MCF 10A (cell line): Measurements from ENCODE around the gene ZC3HAV1L. TPM values are rescaled to one million over a fixed set of nuclear protein-coding genes. Genes with fewer than 3 reads are reported as not detected.
"Not testable (repeated sequence)": the region's sequence is repeated elsewhere in the genome, so short reads cannot be mapped to it uniquely, and the experiment has no call there.

Experiments used
- BruUV-seq: library from RNA; stranded (reverse); fragments of 400-500 nt; replicated peaks from 2 replicates; lab custom pipeline; 2021; lab: Mats Ljungman, UMichigan
- CTCF ChIA-PET: fragments of 300-600 bp; sonication (Branson Sonifier 250); formaldehyde crosslinking; extraction: SDS; loops from one replicate; lab custom pipeline; 2021; ENCODE audit warnings: antibody characterized with exemption, inconsistent platforms; lab: Yijun Ruan, JAX
- POLR2A ChIA-PET: fragments of 300-600, 350-650 bp; sonication (Branson Sonifier 250); formaldehyde crosslinking; extraction: SDS; loops from one replicate; lab custom pipeline; 2020; ENCODE audit warnings: antibody characterized with exemption, inconsistent platforms; lab: Yijun Ruan, JAX
- DNase-seq: peaks from one replicate; pipeline ENCODE4 v3.0.0-alpha.2; 2018; ENCODE audit not compliant: unreplicated experiment
- H3K27ac Mint-ChIP-seq: one replicate; pipeline ENCODE4 v1.8.0; 2022; ENCODE audit warnings: mild to moderate bottlenecking, low read depth, mixed read lengths; ENCODE audit not compliant: unreplicated experiment
- H3K27me3 Mint-ChIP-seq: one replicate; pipeline ENCODE4 v1.8.0; 2022; ENCODE audit warnings: mixed read lengths; ENCODE audit not compliant: insufficient read depth, unreplicated experiment
- H3K36me3 Mint-ChIP-seq: one replicate; pipeline ENCODE4 v1.8.0; 2022; ENCODE audit warnings: mild to moderate bottlenecking, moderate library complexity, mixed read lengths; ENCODE audit not compliant: insufficient read depth, unreplicated experiment
- H3K4me1 Mint-ChIP-seq: one replicate; pipeline ENCODE4 v1.8.0; 2022; ENCODE audit warnings: mixed read lengths; ENCODE audit not compliant: insufficient read depth, unreplicated experiment
- H3K4me3 Mint-ChIP-seq: one replicate; pipeline ENCODE4 v1.8.0; 2022; ENCODE audit warnings: mild to moderate bottlenecking, moderate library complexity, mixed read lengths; ENCODE audit not compliant: unreplicated experiment
- H3K9me3 Mint-ChIP-seq: one replicate; pipeline ENCODE4 v1.8.0; 2022; ENCODE audit warnings: mixed read lengths; ENCODE audit not compliant: unreplicated experiment
- intact Hi-C: fragments of 100-400 bp; cut with micrococcal nuclease; formaldehyde crosslinking; loops from 2 replicates; pipeline ENCODE4 v1.14.1; 2022
- total RNA-seq: library from RNA; stranded (reverse); gene quantifications from 2 replicates; pipeline ENCODE4 v1.2.3, GENCODE V29; 2022
- TF ChIP-seq, protein P1 (sequence below): fragments of 200-600 bp; IDR thresholded peaks from one replicate; pipeline ENCODE4 v1.8.0; 2022; ENCODE audit warnings: antibody characterized with exemption, mild to moderate bottlenecking; ENCODE audit not compliant: unreplicated experiment

The ZC3HAV1L gene
- total RNA-seq, 1 experiment from 2014 or later, result 10.9 TPM

DNA sequence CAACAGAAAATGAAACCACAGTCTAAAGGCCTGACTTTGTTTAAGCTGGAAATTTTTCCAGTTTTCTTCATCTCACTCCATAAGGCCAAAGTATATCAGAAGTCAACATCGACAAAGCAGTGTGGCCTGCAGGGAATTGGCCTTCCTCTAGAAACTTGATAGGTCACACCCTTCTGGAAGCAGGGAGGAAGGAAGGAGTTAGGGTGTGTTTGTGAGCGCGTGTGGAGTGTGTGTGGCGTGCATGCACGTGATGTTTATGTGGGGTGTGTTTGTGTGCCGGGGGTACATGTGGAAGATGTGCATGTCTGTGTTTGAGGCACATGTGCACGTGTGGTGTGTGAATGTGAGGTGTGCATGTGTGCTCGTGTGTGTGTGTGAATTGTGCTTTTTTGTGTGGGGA lies 45.1 kb upstream of the ZC3HAV1L start:
- Mint-ChIP-seq H3K4me1 (no peaks in the 10 kb centered on the region), H3K27me3 (no peaks in the 10 kb centered on the region), H3K36me3 (peaks cover 91% of the 10 kb centered on the region), H3K9me3 (no peaks in the 10 kb centered on the region), H3K4me3 (no peak overlapping the region), H3K27ac (no peak overlapping the region)
- CTCF ChIA-PET, result interaction anchor here (0.5 kb wide), 1 partner anchor 97 kb away, joined by 6 read pairs; no protein-coding TSS in a partner anchor
- no TSS peak for BruUV-seq
- intact Hi-C loops, result no loop called here
- TF ChIP-seq, protein P1, sequence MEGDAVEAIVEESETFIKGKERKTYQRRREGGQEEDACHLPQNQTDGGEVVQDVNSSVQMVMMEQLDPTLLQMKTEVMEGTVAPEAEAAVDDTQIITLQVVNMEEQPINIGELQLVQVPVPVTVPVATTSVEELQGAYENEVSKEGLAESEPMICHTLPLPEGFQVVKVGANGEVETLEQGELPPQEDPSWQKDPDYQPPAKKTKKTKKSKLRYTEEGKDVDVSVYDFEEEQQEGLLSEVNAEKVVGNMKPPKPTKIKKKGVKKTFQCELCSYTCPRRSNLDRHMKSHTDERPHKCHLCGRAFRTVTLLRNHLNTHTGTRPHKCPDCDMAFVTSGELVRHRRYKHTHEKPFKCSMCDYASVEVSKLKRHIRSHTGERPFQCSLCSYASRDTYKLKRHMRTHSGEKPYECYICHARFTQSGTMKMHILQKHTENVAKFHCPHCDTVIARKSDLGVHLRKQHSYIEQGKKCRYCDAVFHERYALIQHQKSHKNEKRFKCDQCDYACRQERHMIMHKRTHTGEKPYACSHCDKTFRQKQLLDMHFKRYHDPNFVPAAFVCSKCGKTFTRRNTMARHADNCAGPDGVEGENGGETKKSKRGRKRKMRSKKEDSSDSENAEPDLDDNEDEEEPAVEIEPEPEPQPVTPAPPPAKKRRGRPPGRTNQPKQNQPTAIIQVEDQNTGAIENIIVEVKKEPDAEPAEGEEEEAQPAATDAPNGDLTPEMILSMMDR, result no peak
- no peak for DNase-seq
- POLR2A ChIA-PET, result no interaction called here

DNA sequence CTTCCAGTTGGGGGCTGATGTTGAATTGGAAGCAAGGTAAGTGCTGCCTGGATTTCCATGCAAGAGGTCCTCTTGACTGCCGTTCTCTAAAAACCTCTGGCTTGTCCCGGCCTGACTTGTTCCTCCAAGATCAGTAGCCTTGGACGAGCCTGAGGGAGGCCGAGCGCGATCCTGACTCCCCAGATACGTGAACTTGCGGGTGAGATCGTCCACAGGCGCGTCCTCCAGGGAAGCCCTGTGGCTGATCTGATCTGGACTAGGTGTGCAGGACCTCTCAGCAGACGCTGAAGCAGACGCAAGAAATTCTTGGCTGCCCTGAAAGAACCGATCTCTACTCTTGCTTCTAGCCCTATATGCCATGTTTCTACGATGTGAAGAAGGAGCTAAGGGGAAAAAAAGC lies 44.0 kb upstream of the ZC3HAV1L start:
- Mint-ChIP-seq H3K9me3 (no peaks in the 10 kb centered on the region), H3K4me3 (no peak overlapping the region), H3K27ac (no peak overlapping the region), H3K27me3 (no peaks in the 10 kb centered on the region), H3K36me3 (peaks cover 91% of the 10 kb centered on the region), H3K4me1 (peaks cover 6% of the 10 kb centered on the region)
- ChIA-PET CTCF (interaction anchor here (0.6 kb wide), 1 partner anchor 260 kb away, joined by 3 read pairs; no protein-coding TSS in a partner anchor), POLR2A (no interaction called here)
- no peak for DNase-seq
- intact Hi-C loops, result no loop called here
- no TSS peak for BruUV-seq
- TF ChIP-seq, protein P1, result no peak

DNA sequence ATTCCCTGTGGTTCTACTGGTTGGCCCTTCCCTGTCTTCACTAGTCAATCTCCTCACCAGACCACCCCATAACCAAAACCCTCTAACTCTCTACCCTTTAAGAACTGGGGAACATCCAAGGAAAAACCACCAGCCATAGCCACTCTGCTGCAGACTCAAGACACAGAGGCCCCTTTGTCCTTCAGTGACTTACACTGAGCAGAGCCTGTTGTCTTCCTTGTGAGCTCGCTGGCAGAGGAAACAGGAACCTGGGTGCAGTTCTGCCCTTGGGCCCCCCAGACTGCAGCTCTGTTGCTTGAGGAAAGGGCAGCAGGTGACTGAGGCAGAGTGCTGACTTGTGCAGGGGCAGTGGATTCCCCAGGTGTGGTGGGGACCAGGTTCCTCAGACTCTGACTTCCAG lies 43.1 kb upstream of the ZC3HAV1L start:
- Mint-ChIP-seq H3K4me1 (peaks cover 7% of the 10 kb centered on the region), H3K4me3 (no peak overlapping the region), H3K27ac (no peak overlapping the region), H3K27me3 (no peaks in the 10 kb centered on the region), H3K36me3 (peaks cover 88% of the 10 kb centered on the region), H3K9me3 (no peaks in the 10 kb centered on the region)
- TF ChIP-seq, protein P1, result no peak
- CTCF ChIA-PET, result interaction anchor here (1.4 kb wide), 1 partner anchor 62 kb away, joined by 5 read pairs; no protein-coding TSS in a partner anchor
- no TSS peak for BruUV-seq
- POLR2A ChIA-PET, result no interaction called here
- intact Hi-C loops, result no loop called here
- DNase-seq, result no peak

DNA sequence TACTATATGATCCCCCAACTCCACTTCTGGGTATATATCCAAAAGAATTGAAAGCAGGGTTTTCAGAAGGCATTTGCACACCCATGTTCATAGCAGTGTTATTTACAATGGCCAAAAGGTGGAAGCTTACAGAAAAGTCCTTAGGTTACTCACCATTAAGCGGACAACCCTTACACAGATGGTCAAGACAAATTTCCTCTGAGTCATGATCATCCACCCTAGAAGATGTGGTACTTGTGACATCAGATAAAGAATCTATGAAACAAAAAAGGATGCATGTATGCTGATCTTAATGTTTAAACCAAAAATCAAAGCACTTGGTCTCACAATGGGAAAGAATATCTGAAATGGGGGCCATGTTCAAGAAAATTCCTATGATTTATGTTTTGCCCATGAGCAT lies 42.6 kb upstream of the ZC3HAV1L start:
- Mint-ChIP-seq H3K36me3 (peaks cover 88% of the 10 kb centered on the region), H3K27me3 (no peaks in the 10 kb centered on the region), H3K4me3 (no peak overlapping the region), H3K4me1 (peaks cover 7% of the 10 kb centered on the region), H3K27ac (no peak overlapping the region), H3K9me3 (no peaks in the 10 kb centered on the region)
- DNase-seq, result no peak
- POLR2A ChIA-PET, result no interaction called here
- CTCF ChIA-PET, result interaction anchor here (1.4 kb wide), 1 partner anchor 61 kb away, joined by 5 read pairs; no protein-coding TSS in a partner anchor
- TF ChIP-seq, protein P1, result no peak
- intact Hi-C loops, result no loop called here
- BruUV-seq, result no TSS peak

DNA sequence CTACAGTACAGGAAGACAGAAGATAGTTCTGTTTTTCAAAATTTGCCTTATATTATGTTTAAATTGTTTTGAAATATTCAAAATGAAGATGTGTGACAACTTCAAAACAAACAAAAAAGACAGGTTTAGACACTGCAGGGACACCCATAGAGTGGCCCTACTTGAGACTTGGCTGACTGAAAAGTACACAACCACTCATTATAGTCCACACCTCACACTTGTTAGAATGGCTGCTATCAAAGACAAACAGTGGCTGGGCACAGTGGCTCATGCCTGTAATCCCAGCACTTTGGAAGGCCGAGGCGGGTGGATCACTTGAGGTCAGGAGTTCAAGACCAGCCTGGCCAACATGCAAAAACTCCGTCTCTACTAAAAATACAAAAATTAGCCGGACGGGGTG lies 41.9 kb upstream of the ZC3HAV1L start:
- H3K27ac Mint-ChIP-seq, intact Hi-C loops, H3K9me3 Mint-ChIP-seq, POLR2A ChIA-PET, BruUV-seq, H3K4me3 Mint-ChIP-seq, H3K4me1 Mint-ChIP-seq, H3K27me3 Mint-ChIP-seq, DNase-seq: not testable (repeated sequence)
- CTCF ChIA-PET, result interaction anchor here (0.6 to 1.4 kb wide), 4 partner anchors 14 to 1337 kb away, joined by 3 to 5 read pairs (median 4); no protein-coding TSS in a partner anchor
- peaks cover 88% of the 10 kb centered on the region for H3K36me3 Mint-ChIP-seq
